NT2/D1 (cell line): Measurements from ENCODE around the gene AGBL4.

ENCODE experiments used
- YY1 ChIP-seq: IDR thresholded peaks from 2 replicates; pipeline ENCODE4 v1.6.1; 2011; ENCODE audit not compliant: insufficient read length, insufficient read depth
- ZNF274 ChIP-seq: IDR thresholded peaks from 2 replicates; pipeline ENCODE4 v1.6.1; 2011; ENCODE audit warnings: mild to moderate bottlenecking, low read depth, low read length

DNA sequence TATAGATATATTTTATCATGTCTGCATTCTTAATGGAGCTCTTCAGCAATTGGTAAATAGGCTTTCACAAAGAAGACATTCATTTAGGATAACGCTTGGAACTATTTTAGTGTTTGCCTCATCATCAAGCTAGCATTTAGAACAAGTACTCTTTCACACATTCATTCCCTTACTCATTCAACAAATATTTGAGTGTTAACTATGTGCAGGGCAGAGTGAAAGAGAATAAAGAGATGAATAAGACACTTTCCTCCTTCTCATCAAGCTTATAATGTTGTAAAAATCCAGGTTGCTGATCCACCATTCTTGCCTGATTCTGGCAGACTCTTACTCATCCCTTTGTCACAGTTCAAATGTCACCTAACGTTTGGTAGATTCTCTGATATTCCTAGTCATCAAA, 860.7 kb downstream of the AGBL4 start:
- TF ChIP-seq ZNF274, result no peak
- no peak for TF ChIP-seq YY1
